DOHH2 (cell line): ENCODE measurements around the gene TMEM109.
A peak's percentile ranks its signal among the peaks of the same experiment; 100 is the strongest.

ENCODE experiments used
- H3F3A ChIP-seq: fragments of 200-600 bp; sonication (generic), shearing (Covaris generic); 2 replicates; pipeline ENCODE4 v1.6.0; 2016; ENCODE audit warnings: antibody characterized with exemption, mild to moderate bottlenecking; ENCODE audit not compliant: control insufficient read depth, insufficient read depth
- H3K27ac ChIP-seq: fragments of 200-600 bp; sonication (generic); 2 replicates; pipeline ENCODE4 v1.5.1; 2014; ENCODE audit warnings: low read depth, mild to moderate bottlenecking, low read length, moderate library complexity
- H3K27me3 ChIP-seq: fragments of 200-600 bp; sonication (generic); 2 replicates; pipeline ENCODE4 v1.6.1; 2014; ENCODE audit warnings: mild to moderate bottlenecking, low read length, mixed read lengths; ENCODE audit not compliant: control insufficient read depth
- H3K36me3 ChIP-seq: fragments of 200-600 bp; sonication (generic); 2 replicates; pipeline ENCODE4 v1.6.1; 2014; ENCODE audit warnings: mild to moderate bottlenecking, low read length, moderate library complexity, mixed read lengths; ENCODE audit not compliant: control insufficient read depth
- H3K4me1 ChIP-seq: fragments of 200-600 bp; sonication (generic); 2 replicates; pipeline ENCODE4 v1.6.1; 2014; ENCODE audit warnings: mild to moderate bottlenecking, low read length, mixed read lengths; ENCODE audit not compliant: control insufficient read depth
- H3K4me2 ChIP-seq: fragments of 200-600 bp; sonication (generic); 2 replicates; pipeline ENCODE4 v1.6.0; 2014; ENCODE audit warnings: mild to moderate bottlenecking, low read length, moderate library complexity
- H3K4me3 ChIP-seq: fragments of 200-600 bp; sonication (generic); 2 replicates; pipeline ENCODE4 v1.5.1; 2014; ENCODE audit warnings: mild to moderate bottlenecking, low read length, mixed read lengths
- H3K79me2 ChIP-seq: fragments of 200-600 bp; sonication (generic); 2 replicates; pipeline ENCODE4 v1.6.1; 2014; ENCODE audit warnings: mild to moderate bottlenecking, low read length, mixed read lengths; ENCODE audit not compliant: control insufficient read depth
- H3K9me2 ChIP-seq: fragments of 200-600 bp; sonication (generic); replicated peaks from 2 replicates; pipeline ENCODE4 v1.6.1; 2014; ENCODE audit warnings: mild to moderate bottlenecking, low read length, mixed read lengths; ENCODE audit not compliant: control insufficient read depth
- H3K9me3 ChIP-seq: fragments of 200-600 bp; sonication (generic); 2 replicates; pipeline ENCODE4 v1.6.1; 2014; ENCODE audit warnings: antibody characterized with exemption, low read length, mixed read lengths; ENCODE audit not compliant: control insufficient read depth, insufficient read depth
- H4K20me1 ChIP-seq: fragments of 200-600 bp; sonication (generic); 2 replicates; pipeline ENCODE4 v1.6.0; 2014; ENCODE audit warnings: low read depth, mild to moderate bottlenecking, antibody characterized with exemption, low read length, moderate library complexity; ENCODE audit not compliant: control insufficient read depth, insufficient read depth
- EZH2phosphoT487 ChIP-seq: fragments of 200-600 bp; sonication (generic); IDR thresholded peaks from 2 replicates; pipeline ENCODE4 v1.6.1; 2017; ENCODE audit warnings: borderline replicate concordance, mild to moderate bottlenecking, antibody characterized with exemption, low read length, moderate library complexity, mixed read lengths
- TF ChIP-seq, protein P1 (sequence below): fragments of 200-600 bp; sonication (generic); IDR thresholded peaks from one replicate; pipeline ENCODE4 v1.5.1; 2014; ENCODE audit warnings: antibody characterized with exemption, mild to moderate bottlenecking, low read depth, low read length; ENCODE audit not compliant: poor library complexity, severe bottlenecking

The TMEM109 gene

GRCh38 chr11:60880643-60881282 is 33.2 kb upstream of the TMEM109 start:
- TF ChIP-seq, protein P1, sequence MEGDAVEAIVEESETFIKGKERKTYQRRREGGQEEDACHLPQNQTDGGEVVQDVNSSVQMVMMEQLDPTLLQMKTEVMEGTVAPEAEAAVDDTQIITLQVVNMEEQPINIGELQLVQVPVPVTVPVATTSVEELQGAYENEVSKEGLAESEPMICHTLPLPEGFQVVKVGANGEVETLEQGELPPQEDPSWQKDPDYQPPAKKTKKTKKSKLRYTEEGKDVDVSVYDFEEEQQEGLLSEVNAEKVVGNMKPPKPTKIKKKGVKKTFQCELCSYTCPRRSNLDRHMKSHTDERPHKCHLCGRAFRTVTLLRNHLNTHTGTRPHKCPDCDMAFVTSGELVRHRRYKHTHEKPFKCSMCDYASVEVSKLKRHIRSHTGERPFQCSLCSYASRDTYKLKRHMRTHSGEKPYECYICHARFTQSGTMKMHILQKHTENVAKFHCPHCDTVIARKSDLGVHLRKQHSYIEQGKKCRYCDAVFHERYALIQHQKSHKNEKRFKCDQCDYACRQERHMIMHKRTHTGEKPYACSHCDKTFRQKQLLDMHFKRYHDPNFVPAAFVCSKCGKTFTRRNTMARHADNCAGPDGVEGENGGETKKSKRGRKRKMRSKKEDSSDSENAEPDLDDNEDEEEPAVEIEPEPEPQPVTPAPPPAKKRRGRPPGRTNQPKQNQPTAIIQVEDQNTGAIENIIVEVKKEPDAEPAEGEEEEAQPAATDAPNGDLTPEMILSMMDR: no peak
- no peak for TF ChIP-seq EZH2phosphoT487
- Histone ChIP-seq H3K9me2 (no peaks in the 10 kb centered on the region), H3K4me1 (no peaks in the 10 kb centered on the region), H4K20me1 (no peaks in the 10 kb centered on the region), H3K4me3 (no peak overlapping the region), H3K36me3 (peaks cover 15% of the 10 kb centered on the region), H3K9me3 (no peaks in the 10 kb centered on the region), H3K79me2 (no peaks in the 10 kb centered on the region), H3K27ac (no peak overlapping the region), H3K4me2 (no peak overlapping the region), H3K27me3 (no peaks in the 10 kb centered on the region), H3F3A (no peaks in the 10 kb centered on the region)

GRCh38 chr11:60887556-60887955 is 26.4 kb upstream of the TMEM109 start:
- H4K20me1 ChIP-seq: no peaks in the 10 kb centered on the region
- no peaks in the 10 kb centered on the region for H3K27me3 ChIP-seq
- no peak for TF ChIP-seq EZH2phosphoT487
- TF ChIP-seq, protein P1: peak; percentile 62
- no peaks in the 10 kb centered on the region for H3K9me2 ChIP-seq
- no peaks in the 10 kb centered on the region for H3K4me1 ChIP-seq
- no peak overlapping the region for H3K4me2 ChIP-seq
- H3K4me3 ChIP-seq: no peak overlapping the region
- H3K9me3 ChIP-seq: no peaks in the 10 kb centered on the region
- no peak overlapping the region for H3K27ac ChIP-seq
- no peaks in the 10 kb centered on the region for H3K79me2 ChIP-seq
- no peaks in the 10 kb centered on the region for H3F3A ChIP-seq
- peaks cover 35% of the 10 kb centered on the region for H3K36me3 ChIP-seq

GRCh38 chr11:60889869-60890311 is 24.1 kb upstream of the TMEM109 start:
- H3K4me2 ChIP-seq: no peak overlapping the region
- H4K20me1 ChIP-seq: no peaks in the 10 kb centered on the region
- H3K27ac ChIP-seq: no peak overlapping the region
- no peak for TF ChIP-seq EZH2phosphoT487
- TF ChIP-seq, protein P1: no peak
- no peaks in the 10 kb centered on the region for H3K9me3 ChIP-seq
- H3K79me2 ChIP-seq: peaks cover 6% of the 10 kb centered on the region; the same call in 1 of the 2 replicates
- no peak overlapping the region for H3K4me3 ChIP-seq
- H3K4me1 ChIP-seq: no peaks in the 10 kb centered on the region
- H3K9me2 ChIP-seq: no peaks in the 10 kb centered on the region
- H3F3A ChIP-seq: no peaks in the 10 kb centered on the region
- H3K36me3 ChIP-seq: peaks cover 58% of the 10 kb centered on the region
- H3K27me3 ChIP-seq: no peaks in the 10 kb centered on the region

- Histone ChIP-seq H3F3A (no peaks in the 10 kb centered on the region), H3K27ac (no peak overlapping the region), H3K4me3 (no peak overlapping the region), H3K9me2 (no peaks in the 10 kb centered on the region), H4K20me1 (no peaks in the 10 kb centered on the region), H3K79me2 (peaks cover 8% of the 10 kb centered on the region; the same call in 1 of the 2 replicates), H3K4me1 (no peaks in the 10 kb centered on the region), H3K9me3 (no peaks in the 10 kb centered on the region), H3K36me3 (peaks cover 66% of the 10 kb centered on the region), H3K4me2 (no peak overlapping the region), H3K27me3 (no peaks in the 10 kb centered on the region)
- TF ChIP-seq EZH2phosphoT487: no peak
- TF ChIP-seq, protein P1: no peak
Measured at GRCh38 chr11:60890696-60891095, 23.3 kb upstream of the TMEM109 start.
